Measurements from ENCODE around the gene CACNA1C. TPM values are rescaled to one million over a fixed set of nuclear protein-coding genes. Genes with fewer than 3 reads are reported as not detected.

The CACNA1C gene
- total RNA-seq, 1 experiment from 2014 or later = 1.1 TPM

DNA sequence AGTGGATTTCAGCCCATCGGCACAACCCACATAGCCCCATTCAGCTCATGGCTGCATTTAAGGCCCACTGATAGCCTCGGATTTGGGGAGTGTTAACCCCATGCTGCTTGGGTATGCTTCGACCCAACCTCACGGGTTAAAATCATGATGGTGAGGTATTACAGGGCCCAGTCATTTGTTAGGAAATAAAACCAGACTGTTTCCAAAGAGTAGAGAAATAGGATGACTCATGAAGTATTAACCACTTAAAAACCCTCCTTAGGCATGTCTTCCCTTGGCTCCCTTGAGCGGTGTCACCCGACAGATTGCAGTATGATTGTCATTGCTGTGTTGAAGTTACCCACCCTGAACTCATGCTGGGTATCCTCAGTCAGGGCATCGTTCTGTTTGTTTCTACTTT lies 289.1 kb downstream of the CACNA1C start:
- H3K9me3 Mint-ChIP-seq = no peaks in the 10 kb centered on the region
- Histone ChIP-seq H3K27me3 (ENCODE audit: insufficient read depth, low read length) (no peaks in the 10 kb centered on the region), H4K5ac (ENCODE audit: insufficient read length, low read depth, low read length) (no peak overlapping the region), H3K14ac (ENCODE audit: insufficient read depth, low read length) (no peak overlapping the region), H2BK12ac (ENCODE audit: insufficient read length, low read depth, low read length) (no peak overlapping the region), H3K27ac (ENCODE audit: insufficient read length, low read depth, low read length) (no peak overlapping the region), H2BK120ac (ENCODE audit: low read depth, low read length, poor library complexity, severe bottlenecking) (no peak overlapping the region), H2AFZ (ENCODE audit: low read length) (no peak overlapping the region), H3K18ac (ENCODE audit: insufficient read length, low read depth, low read length) (no peak overlapping the region), H3K23me2 (ENCODE audit: insufficient read length, low read depth, low read length, poor library complexity, severe bottlenecking) (no peaks in the 10 kb centered on the region), H2BK5ac (ENCODE audit: insufficient read length, low read length) (no peak overlapping the region), H3K4ac (ENCODE audit: low read depth, low read length) (no peak overlapping the region), H4K20me1 (ENCODE audit: control insufficient read depth, insufficient read depth, insufficient read length) (no peaks in the 10 kb centered on the region), H3K79me2 (ENCODE audit: insufficient read depth, low read length) (no peaks in the 10 kb centered on the region), H2AK5ac (ENCODE audit: insufficient read length, low read length) (no peak overlapping the region), H3T11ph (ENCODE audit: low read length) (no peak overlapping the region), H3K79me1 (ENCODE audit: insufficient read depth, low read depth, low read length, poor library complexity, severe bottlenecking) (no peaks in the 10 kb centered on the region), H2BK20ac (ENCODE audit: low read depth, low read length, poor library complexity, severe bottlenecking) (no peak overlapping the region), H3K9ac (ENCODE audit: extremely low read depth, insufficient read length, low read length) (no peak overlapping the region), H2BK15ac (ENCODE audit: low read depth, low read length) (no peak overlapping the region), H3K4me1 (ENCODE audit: insufficient read depth, low read length) (peaks cover 15% of the 10 kb centered on the region; the same call in 1 of the 2 replicates), H3K56ac (ENCODE audit: insufficient read length, low read depth, low read length) (no peak overlapping the region), H3K23ac (ENCODE audit: insufficient read length, low read depth, low read length) (no peak overlapping the region), H3K9me3 (ENCODE audit: control insufficient read depth, low read depth, low read length) (no peaks in the 10 kb centered on the region), H3K4me2 (ENCODE audit: insufficient read depth, insufficient read length, low read length) (no peak overlapping the region), H4K8ac (replicated peaks; ENCODE audit: insufficient read length, low read depth, low read length) (no peak overlapping the region), H4K91ac (ENCODE audit: insufficient read length, low read depth, low read length) (no peak overlapping the region)
- no CpG with 5 or more reads among the region's 7 CpGs for WGBS (ENCODE audit: extremely low coverage, insufficient read length, low lambda C conversion rate)
- H3K36me3 Mint-ChIP-seq (ENCODE audit: insufficient read depth in 1 of 3, low read depth in 3 of 3) = no peaks in the 10 kb centered on the region; a peak in 1 of 7 replicates
- no peaks in the 10 kb centered on the region; the same call in 1 of the 2 replicates for H3K27me3 Mint-ChIP-seq (ENCODE audit: low read depth)
- H3K4me1 Mint-ChIP-seq = peaks cover 38 to 40% of the 10 kb centered on the region in 2 experiments
- DNase-seq = no peak
- no peak overlapping the region for H3K4me3 Mint-ChIP-seq
- TF ChIP-seq, protein P1, sequence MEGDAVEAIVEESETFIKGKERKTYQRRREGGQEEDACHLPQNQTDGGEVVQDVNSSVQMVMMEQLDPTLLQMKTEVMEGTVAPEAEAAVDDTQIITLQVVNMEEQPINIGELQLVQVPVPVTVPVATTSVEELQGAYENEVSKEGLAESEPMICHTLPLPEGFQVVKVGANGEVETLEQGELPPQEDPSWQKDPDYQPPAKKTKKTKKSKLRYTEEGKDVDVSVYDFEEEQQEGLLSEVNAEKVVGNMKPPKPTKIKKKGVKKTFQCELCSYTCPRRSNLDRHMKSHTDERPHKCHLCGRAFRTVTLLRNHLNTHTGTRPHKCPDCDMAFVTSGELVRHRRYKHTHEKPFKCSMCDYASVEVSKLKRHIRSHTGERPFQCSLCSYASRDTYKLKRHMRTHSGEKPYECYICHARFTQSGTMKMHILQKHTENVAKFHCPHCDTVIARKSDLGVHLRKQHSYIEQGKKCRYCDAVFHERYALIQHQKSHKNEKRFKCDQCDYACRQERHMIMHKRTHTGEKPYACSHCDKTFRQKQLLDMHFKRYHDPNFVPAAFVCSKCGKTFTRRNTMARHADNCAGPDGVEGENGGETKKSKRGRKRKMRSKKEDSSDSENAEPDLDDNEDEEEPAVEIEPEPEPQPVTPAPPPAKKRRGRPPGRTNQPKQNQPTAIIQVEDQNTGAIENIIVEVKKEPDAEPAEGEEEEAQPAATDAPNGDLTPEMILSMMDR (conservative IDR thresholded peaks at IDR 0.05) = no peak
- H3K27ac Mint-ChIP-seq = no peak overlapping the region

Measured in H9 (cell line).